ENCODE measurements around the gene RPL11. TPM values are rescaled to one million over a fixed set of nuclear protein-coding genes. Genes with fewer than 3 reads are reported as not detected.
A peak's percentile ranks its signal among the peaks of the same experiment; 100 is the strongest.
"Not testable (repeated sequence)": the region's sequence is repeated elsewhere in the genome, so short reads cannot be mapped to it uniquely, and the experiment has no call there.

RPL11 gene
- 1,000 to 10,000 TPM; 1,096 to 1,128 TPM for total RNA-seq

DNA sequence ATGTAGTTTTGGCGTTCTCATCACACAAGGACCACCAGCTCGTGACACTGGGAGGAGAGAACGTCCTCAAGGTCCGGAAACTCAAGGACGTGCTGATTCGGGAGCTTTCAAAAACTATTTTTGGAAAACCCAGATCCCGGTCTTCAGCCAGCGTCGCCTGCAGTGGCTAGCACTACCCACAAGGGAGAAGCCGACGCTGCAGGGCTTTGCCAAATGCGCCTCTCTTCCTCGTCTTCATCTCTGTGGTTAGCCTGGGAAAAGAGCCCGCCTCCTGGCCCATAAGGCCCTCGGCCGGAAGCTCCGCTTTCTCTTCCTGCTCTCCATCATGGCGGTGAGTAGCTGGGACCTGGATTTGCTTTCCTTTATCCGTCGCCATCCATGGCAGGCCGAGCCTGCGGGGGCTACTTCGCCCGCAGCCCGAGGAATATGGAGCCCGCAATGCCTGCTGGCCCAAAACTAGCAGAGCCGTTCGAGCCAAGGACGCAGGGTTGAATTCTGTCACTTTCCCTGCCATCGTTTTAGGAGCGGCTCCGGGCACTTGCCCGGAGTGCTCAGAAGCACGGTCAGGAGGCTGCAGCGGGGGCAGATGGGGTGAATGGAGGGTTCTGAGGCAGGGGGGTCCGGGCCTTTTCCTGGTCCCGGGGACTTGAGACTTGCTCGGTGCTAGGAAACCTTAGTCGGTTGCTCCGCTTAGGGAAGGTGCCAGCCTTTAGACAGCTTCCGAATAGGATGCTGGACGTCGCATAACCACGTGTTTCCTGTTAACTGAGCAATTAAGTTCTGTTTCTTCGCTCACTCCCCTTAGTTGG lies at the start of gene RPL11:
Gene RPL11, plus strand, starts transcription at position 308 of the 809 bp plus-strand sequence. Its CDS starts 18 bp downstream, at position 326.
- ATAC-seq (peak; percentile 96), DNase-seq (peak; percentile 91)
- peaks cover 47% of the 10 kb centered on the region for H3K36me3 Mint-ChIP-seq (ENCODE audit: low read depth)
- H3K9me3 Mint-ChIP-seq (ENCODE audit: insufficient read depth): no peaks in the 10 kb centered on the region
- H3K4me3 Mint-ChIP-seq: peak within 1 kb of the TSS; percentile 98
- POLR2A ChIA-PET: interaction anchor here (0.6 to 2.1 kb wide), 21 partner anchors 8 to 672 kb away, joined by 3 to 16 read pairs (median 4); partner anchors contain the start of genes CNR2, ELOA, HMGCL and HNRNPR
- peaks cover 47% of the 10 kb centered on the region for H3K4me1 Mint-ChIP-seq (ENCODE audit: low read depth)
- H3K27me3 Mint-ChIP-seq (ENCODE audit: low read depth): peaks cover 2% of the 10 kb centered on the region
- CTCF ChIA-PET: interaction anchor here (0.6 to 3.7 kb wide), 26 partner anchors 9 to 347 kb away, joined by 3 to 28 read pairs (median 4); partner anchors contain the start of genes E2F2 and ELOA
- H3K27ac Mint-ChIP-seq: peak within 1 kb of the TSS; percentile 94

DNA sequence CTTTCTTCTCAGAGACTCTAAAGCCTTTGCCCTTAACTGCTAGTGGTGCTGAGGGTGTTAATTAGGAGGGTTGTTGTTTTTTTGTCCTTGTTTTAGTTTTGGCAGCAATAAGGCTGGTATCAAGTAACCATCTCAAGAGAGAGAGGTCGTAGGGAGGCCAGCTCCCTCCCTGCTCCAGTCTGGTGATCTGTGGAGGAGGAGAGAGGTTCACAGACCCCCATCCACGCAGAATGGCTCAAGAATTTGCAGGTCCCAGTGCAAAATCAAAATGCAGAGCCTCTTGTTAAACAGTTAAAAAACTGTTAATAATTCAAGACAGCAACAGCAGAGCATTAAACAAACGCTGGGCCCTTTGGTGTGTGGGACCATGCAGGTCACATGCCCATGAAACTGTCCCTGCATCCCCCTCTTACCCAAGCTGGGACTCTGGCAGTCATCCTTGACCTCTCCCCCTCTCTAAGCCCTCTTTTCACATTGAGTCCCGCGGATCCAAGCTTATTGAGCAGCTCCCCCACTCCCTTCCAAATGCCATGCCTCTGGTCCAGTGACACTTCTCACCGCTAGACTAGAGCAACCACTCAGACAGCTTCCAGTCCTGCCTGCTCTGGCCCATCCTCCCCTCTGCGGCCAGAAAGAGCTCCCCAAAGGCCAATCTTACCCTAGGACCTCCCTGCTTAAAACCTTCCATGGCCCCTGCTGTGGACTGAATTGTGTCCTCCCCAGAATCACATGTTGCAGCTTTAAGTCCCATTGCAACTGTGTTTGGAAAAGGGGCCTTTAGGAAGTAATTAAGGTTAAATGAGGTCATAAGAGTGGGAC lies 47.7 kb upstream of the RPL11 start:
- no peak for DNase-seq
- Mint-ChIP-seq H3K4me3 (no peak overlapping the region), H3K9me3 (ENCODE audit: insufficient read depth) (no peaks in the 10 kb centered on the region), H3K4me1 (ENCODE audit: low read depth) (no peaks in the 10 kb centered on the region), H3K36me3 (ENCODE audit: low read depth) (no peaks in the 10 kb centered on the region), H3K27me3 (ENCODE audit: low read depth) (no peaks in the 10 kb centered on the region), H3K27ac (no peak overlapping the region)
- ChIA-PET POLR2A (no interaction called here), CTCF (interaction anchor here (1.0 to 3.8 kb wide), 9 partner anchors 9 to 147 kb away, joined by 3 to 18 read pairs (median 8); no protein-coding TSS in a partner anchor)
- ATAC-seq: no peak

DNA sequence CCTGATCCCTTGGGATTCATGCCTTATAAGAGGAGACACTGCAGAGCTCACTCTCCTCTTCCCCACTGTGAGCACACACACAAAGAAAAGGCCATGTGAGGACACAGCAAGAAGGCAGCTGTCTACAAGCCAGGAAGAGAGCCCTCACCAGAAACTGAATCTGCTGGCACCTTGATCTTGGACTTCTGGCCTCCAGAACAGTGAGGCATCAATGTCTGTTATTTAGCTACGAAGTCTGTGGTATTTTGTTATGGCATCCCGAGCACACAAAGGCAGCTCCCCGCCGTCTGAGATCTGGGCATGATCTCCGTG lies 47.1 kb upstream of the RPL11 start:
- H3K36me3 Mint-ChIP-seq (ENCODE audit: low read depth): no peaks in the 10 kb centered on the region
- no peak overlapping the region for H3K27ac Mint-ChIP-seq
- no peak for ATAC-seq

DNA sequence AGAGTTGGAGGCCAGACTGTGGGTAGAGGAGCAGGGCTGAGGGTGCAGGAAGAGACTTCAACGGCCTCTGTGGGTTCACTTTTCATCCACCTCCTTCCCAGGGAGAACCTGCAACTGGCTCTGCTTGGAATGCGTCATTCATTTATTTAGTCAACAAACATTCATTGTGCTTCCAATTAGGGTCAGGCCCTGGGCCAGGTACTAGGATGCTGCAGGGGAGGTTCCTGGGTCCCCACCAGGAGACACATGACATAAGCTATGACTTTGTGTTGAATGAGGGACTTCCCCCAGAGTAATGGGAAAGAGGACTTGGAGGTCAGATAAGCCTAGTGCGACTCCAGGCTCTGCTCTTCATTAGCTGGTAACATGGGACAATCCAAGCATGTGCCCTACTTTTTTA lies 46.3 kb upstream of the RPL11 start:
- no peak for DNase-seq
- Mint-ChIP-seq H3K4me1 (ENCODE audit: low read depth) (no peaks in the 10 kb centered on the region), H3K27me3 (ENCODE audit: low read depth) (no peaks in the 10 kb centered on the region), H3K27ac (no peak overlapping the region), H3K9me3 (ENCODE audit: insufficient read depth) (no peaks in the 10 kb centered on the region), H3K4me3 (no peak overlapping the region), H3K36me3 (ENCODE audit: low read depth) (no peaks in the 10 kb centered on the region)
- POLR2A ChIA-PET: no interaction called here
- CTCF ChIA-PET: interaction anchor here (1.0 to 3.8 kb wide), 8 partner anchors 8 to 105 kb away, joined by 3 to 18 read pairs (median 6); no protein-coding TSS in a partner anchor
- ATAC-seq: no peak

More for the DNA sequence above, 47.1 kb upstream of the RPL11 start:
- no peaks in the 10 kb centered on the region for H3K4me1 Mint-ChIP-seq (ENCODE audit: low read depth)
- ChIA-PET POLR2A (no interaction called here), CTCF (interaction anchor here (1.0 to 3.8 kb wide), 9 partner anchors 10 to 148 kb away, joined by 3 to 18 read pairs (median 8); no protein-coding TSS in a partner anchor)
- no peak for DNase-seq
- no peaks in the 10 kb centered on the region for H3K9me3 Mint-ChIP-seq (ENCODE audit: insufficient read depth)
- no peak overlapping the region for H3K4me3 Mint-ChIP-seq
- no peaks in the 10 kb centered on the region for H3K27me3 Mint-ChIP-seq (ENCODE audit: low read depth)

DNA sequence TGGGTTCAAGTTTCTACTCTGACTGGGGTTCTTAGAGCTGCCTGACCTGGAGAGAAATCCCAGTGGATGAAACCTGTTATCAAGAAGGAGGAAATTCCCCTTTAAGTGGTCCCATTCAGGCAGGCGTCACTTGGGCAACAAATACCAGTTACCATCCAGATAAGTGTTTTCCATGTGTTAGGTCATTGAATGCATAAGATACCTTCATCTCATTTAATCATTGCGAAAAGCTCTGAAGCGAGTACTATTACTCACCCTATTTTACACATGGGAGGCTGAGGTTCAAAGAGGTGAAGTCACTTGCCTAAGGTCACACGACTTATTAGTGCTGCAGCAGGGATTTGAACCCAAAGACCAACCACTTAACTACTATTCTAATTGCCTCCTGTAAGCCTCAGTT lies 45.5 kb upstream of the RPL11 start:
- POLR2A ChIA-PET: no interaction called here
- Mint-ChIP-seq H3K36me3 (ENCODE audit: low read depth) (no peaks in the 10 kb centered on the region), H3K9me3 (ENCODE audit: insufficient read depth) (no peaks in the 10 kb centered on the region), H3K4me1 (ENCODE audit: low read depth) (no peaks in the 10 kb centered on the region), H3K27ac (no peak overlapping the region), H3K4me3 (no peak overlapping the region), H3K27me3 (ENCODE audit: low read depth) (peaks cover 2% of the 10 kb centered on the region)
- CTCF ChIA-PET: interaction anchor here (1.1 to 3.8 kb wide), 5 partner anchors 9 to 106 kb away, joined by 3 to 14 read pairs (median 8); no protein-coding TSS in a partner anchor
- ATAC-seq (no peak), DNase-seq (no peak)

DNA sequence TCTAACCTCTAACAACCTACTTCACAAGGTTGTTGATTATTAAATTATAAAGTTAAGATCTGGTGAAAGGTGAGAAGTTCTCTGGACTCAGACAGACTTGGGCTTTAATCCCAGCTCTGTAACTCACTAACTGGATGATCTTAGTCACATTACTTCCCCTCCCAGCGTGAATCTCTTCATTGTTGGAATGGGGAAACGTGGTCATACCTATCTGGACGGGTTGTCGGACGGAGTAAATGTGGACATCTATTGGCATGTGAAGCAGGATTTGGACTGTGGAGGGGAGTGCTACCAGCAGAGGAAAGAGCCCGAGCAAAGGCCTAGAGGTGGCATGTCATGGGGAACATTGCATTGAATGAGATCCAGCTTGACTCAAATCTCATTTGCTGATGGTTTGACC lies 45.1 kb upstream of the RPL11 start:
- Mint-ChIP-seq H3K4me3 (no peak overlapping the region), H3K27me3 (ENCODE audit: low read depth) (peaks cover 2% of the 10 kb centered on the region)
- no peak for ATAC-seq

DNA sequence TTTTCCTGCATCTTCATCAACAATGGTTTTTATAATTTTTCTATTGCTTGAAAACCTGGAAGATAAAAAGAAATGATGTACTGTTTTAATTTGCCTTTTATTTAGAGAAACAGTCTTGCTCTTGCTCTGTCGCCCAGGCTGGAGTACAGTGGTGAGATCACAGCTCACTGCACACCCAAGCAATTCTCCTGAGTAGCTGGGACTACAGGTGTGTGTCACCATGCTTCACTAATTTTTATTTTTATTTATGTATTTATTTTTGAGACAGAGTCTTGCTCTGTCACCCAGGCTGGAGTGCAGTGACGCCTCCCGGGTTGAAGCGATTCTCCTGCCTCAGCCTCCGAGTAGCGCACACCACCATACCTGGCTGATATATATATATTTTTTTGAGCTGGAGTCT lies 43.0 kb upstream of the RPL11 start:
- Mint-ChIP-seq H3K36me3 (ENCODE audit: low read depth) (no peaks in the 10 kb centered on the region), H3K27ac (no peak overlapping the region), H3K27me3 (ENCODE audit: low read depth) (peaks cover 2% of the 10 kb centered on the region), H3K4me1 (ENCODE audit: low read depth) (no peaks in the 10 kb centered on the region), H3K9me3 (ENCODE audit: insufficient read depth) (no peaks in the 10 kb centered on the region), H3K4me3 (no peak overlapping the region)
- POLR2A ChIA-PET: no interaction called here
- ATAC-seq (no peak), DNase-seq (no peak)
- CTCF ChIA-PET: interaction anchor here (1.1 to 2.6 kb wide), 3 partner anchors 9 to 17 kb away, joined by 3 to 12 read pairs (median 3); no protein-coding TSS in a partner anchor

More for the DNA sequence above, 45.1 kb upstream of the RPL11 start:
- H3K27ac Mint-ChIP-seq: no peak overlapping the region
- CTCF ChIA-PET: interaction anchor here (1.1 to 2.6 kb wide), 3 partner anchors 9 to 12 kb away, joined by 3 to 12 read pairs (median 4); no protein-coding TSS in a partner anchor
- POLR2A ChIA-PET: no interaction called here
- H3K9me3 Mint-ChIP-seq (ENCODE audit: insufficient read depth): no peaks in the 10 kb centered on the region
- no peaks in the 10 kb centered on the region for H3K36me3 Mint-ChIP-seq (ENCODE audit: low read depth)
- H3K4me1 Mint-ChIP-seq (ENCODE audit: low read depth): no peaks in the 10 kb centered on the region
- DNase-seq: no peak

DNA sequence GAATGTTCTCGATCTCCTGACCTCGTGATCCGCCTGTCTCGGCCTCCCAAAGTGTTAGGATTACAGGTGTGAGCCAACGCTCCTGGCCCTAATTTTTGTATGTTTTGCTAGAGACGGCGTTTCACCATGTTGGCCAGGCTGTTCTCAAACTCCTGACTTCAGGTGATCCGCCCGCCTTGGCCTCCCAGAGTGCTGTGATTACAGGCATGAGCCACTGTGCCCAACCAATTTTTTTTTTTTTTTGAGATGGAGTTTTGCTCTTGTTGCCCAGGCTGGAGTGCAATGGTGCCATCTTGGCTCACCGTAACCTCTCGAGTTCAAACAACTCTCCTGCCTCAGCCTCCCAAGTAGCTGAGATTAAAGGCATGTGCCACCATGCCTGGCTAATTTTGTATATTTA lies 42.4 kb upstream of the RPL11 start:
- H3K36me3 Mint-ChIP-seq (ENCODE audit: low read depth); H3K9me3 Mint-ChIP-seq (ENCODE audit: insufficient read depth); DNase-seq; POLR2A ChIA-PET; H3K27me3 Mint-ChIP-seq (ENCODE audit: low read depth); ATAC-seq; H3K4me1 Mint-ChIP-seq (ENCODE audit: low read depth); H3K4me3 Mint-ChIP-seq; H3K27ac Mint-ChIP-seq: not testable (repeated sequence)
- CTCF ChIA-PET: interaction anchor here (0.6 to 1.4 kb wide), 4 partner anchors 9 to 42 kb away, joined by 3 read pairs; partner anchors contain the start of gene RPL11

DNA sequence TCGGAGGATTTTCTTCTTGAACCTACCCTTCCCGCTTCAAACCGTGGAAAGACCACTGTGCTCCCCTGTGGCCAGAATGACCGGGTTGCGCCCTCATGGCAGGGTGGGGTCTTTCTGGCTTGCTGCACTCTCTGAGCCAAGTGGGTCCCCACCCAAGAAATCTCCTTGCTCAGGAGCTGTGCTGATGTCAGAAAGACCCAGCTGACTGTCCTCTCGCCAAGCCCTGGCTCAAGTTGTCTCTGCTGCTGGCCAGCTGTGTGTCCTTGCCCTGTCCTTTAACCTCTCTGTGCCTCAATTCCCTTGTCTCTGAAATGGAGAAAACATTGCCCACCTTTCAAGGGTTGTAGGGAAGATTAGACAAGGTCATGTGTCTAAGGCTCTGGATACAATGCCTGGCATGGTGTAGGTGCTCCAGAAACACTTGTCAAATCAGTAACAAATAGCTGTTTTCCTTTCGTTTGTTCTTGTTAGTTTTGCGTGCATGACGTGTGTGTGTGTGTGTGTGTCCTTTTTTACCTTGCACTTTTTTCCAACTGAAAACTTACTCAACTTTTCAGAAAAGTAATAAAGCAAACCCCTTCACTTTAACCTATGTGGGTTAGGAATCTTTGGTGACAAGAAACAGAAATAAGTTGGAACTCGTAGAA lies 41.1 kb upstream of the RPL11 start:
- H3K36me3 Mint-ChIP-seq (ENCODE audit: low read depth): no peaks in the 10 kb centered on the region
- peaks cover 5% of the 10 kb centered on the region for H3K27me3 Mint-ChIP-seq (ENCODE audit: low read depth)
- H3K9me3 Mint-ChIP-seq (ENCODE audit: insufficient read depth): no peaks in the 10 kb centered on the region
- H3K27ac Mint-ChIP-seq: no peak overlapping the region
- ChIA-PET CTCF (interaction anchor here (1.2 to 1.8 kb wide), 4 partner anchors 13 to 152 kb away, joined by 3 to 6 read pairs (median 4); partner anchors contain the start of gene RPL11), POLR2A (no interaction called here)
- DNase-seq (no peak), ATAC-seq (no peak)
- no peak overlapping the region for H3K4me3 Mint-ChIP-seq
- no peaks in the 10 kb centered on the region for H3K4me1 Mint-ChIP-seq (ENCODE audit: low read depth)

DNA sequence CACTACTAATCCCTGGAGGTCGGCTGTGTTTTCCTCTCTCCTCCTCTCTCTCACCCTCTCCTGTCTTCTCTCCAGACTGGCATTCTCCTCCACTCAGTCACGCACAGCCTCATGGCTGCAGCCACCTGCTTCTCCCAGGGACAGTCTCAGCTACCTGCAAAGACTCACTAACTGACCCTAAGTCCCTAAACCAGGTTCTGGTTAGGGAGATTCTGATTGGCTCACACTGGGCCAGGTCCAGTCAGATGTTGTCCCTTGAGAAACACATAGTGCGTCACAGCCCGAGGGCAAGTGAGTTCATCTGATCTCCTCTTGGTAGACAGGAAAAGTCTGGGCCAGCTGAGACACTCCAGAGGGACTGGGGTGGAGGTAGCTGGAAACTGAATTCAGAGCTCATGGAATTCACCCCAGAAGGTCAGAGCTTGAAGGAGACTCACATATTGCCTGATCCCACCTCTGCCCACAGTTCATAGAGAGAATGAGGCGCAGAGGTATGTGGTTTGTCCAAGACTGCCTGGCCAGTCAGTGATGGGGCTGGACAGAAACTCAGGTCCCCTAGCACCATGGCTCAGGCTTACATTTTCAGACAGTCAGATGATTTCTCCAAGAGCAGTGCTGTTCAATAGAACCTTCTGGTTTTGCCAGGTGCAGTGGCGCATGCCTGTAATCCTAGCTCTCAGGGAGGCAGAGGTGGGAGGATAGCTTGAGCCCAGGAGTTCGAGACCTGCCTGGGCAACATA lies 40.4 kb upstream of the RPL11 start:
- Mint-ChIP-seq H3K4me3 (no peak overlapping the region), H3K36me3 (ENCODE audit: low read depth) (no peaks in the 10 kb centered on the region), H3K4me1 (ENCODE audit: low read depth) (no peaks in the 10 kb centered on the region), H3K27me3 (ENCODE audit: low read depth) (peaks cover 5% of the 10 kb centered on the region), H3K9me3 (ENCODE audit: insufficient read depth) (no peaks in the 10 kb centered on the region), H3K27ac (no peak overlapping the region)
- CTCF ChIA-PET: interaction anchor here (1.2 to 1.8 kb wide), 3 partner anchors 14 to 153 kb away, joined by 3 to 6 read pairs (median 5); no protein-coding TSS in a partner anchor
- ATAC-seq (no peak), DNase-seq (no peak)
- POLR2A ChIA-PET: interaction anchor here (0.6 kb wide), 1 partner anchor 138 kb away, joined by 3 read pairs; no protein-coding TSS in a partner anchor

Measured in activated CD8-positive, alpha-beta T cell treated with anti-CD3 and anti-CD28 coated beads, Interleukin-2, amount 10 ng/mL, durations not matched to agents 7 days and 5 days (primary cell).